ENCODE data around the gene SEMA6C.
A peak's percentile ranks its signal among the peaks of the same experiment; 100 is the strongest.

SEMA6C gene

DNA sequence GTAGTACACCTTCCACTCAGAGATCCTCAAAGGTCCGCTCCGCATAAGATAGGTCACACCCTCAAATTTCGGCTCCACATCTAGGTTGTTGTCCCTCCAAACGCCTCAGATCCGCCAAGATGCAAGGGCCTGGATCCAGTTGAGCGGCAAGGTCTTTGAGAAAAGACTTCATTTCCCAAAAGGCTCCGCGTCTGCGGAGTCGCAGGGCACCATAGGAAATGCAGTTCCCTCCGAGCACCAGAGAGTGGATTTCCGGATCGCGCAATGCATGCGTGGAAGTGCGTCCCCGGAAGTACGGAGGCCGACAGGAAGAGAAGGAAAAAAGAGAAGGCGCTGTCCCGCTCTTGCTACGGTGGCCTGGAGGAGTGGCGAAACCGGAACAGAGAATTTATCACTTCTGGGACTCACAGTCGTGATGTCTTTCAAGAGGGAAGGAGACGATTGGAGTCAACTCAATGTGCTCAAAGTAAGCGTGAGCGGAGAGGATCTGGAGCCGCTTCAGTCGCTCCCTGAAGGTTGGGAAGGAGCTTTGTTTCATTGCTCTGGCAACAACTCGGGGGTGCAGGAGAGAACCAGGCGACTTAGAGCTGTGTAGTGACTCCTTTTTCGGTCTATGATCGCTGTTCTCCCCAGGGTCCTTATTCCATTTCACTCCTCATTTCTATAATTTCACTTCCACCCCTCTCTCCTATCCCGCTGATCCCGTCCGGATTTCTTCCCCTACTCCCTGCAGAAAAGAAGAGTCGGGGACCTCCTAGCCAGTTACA, 19.5 kb upstream of the SEMA6C start, which contains the start of the genes LYSMD1 and SCNM1 (continued):
- TF ChIP-seq, protein P1, sequence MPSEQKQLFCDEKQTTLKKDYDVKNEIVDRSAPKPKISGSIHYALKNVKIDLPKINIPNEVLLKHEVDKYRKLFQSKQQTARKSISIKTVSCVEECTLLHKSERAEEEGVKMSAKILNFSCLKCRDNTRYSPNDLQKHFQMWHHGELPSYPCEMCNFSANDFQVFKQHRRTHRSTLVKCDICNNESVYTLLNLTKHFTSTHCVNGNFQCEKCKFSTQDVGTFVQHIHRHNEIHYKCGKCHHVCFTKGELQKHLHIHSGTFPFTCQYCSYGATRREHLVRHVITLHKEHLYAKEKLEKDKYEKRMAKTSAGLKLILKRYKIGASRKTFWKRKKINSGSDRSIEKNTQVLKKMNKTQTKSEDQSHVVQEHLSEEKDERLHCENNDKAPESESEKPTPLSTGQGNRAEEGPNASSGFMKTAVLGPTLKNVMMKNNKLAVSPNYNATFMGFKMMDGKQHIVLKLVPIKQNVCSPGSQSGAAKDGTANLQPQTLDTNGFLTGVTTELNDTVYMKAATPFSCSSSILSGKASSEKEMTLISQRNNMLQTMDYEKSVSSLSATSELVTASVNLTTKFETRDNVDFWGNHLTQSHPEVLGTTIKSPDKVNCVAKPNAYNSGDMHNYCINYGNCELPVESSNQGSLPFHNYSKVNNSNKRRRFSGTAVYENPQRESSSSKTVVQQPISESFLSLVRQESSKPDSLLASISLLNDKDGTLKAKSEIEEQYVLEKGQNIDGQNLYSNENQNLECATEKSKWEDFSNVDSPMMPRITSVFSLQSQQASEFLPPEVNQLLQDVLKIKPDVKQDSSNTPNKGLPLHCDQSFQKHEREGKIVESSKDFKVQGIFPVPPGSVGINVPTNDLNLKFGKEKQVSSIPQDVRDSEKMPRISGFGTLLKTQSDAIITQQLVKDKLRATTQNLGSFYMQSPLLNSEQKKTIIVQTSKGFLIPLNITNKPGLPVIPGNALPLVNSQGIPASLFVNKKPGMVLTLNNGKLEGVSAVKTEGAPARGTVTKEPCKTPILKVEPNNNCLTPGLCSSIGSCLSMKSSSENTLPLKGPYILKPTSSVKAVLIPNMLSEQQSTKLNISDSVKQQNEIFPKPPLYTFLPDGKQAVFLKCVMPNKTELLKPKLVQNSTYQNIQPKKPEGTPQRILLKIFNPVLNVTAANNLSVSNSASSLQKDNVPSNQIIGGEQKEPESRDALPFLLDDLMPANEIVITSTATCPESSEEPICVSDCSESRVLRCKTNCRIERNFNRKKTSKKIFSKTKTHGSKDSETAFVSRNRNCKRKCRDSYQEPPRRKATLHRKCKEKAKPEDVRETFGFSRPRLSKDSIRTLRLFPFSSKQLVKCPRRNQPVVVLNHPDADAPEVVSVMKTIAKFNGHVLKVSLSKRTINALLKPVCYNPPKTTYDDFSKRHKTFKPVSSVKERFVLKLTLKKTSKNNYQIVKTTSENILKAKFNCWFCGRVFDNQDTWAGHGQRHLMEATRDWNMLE (tag by site-specific recombination; conservative IDR thresholded peaks at IDR 0.05; ENCODE audit: low read depth), result peak; percentile 91
- TF ChIP-seq, protein P2, sequence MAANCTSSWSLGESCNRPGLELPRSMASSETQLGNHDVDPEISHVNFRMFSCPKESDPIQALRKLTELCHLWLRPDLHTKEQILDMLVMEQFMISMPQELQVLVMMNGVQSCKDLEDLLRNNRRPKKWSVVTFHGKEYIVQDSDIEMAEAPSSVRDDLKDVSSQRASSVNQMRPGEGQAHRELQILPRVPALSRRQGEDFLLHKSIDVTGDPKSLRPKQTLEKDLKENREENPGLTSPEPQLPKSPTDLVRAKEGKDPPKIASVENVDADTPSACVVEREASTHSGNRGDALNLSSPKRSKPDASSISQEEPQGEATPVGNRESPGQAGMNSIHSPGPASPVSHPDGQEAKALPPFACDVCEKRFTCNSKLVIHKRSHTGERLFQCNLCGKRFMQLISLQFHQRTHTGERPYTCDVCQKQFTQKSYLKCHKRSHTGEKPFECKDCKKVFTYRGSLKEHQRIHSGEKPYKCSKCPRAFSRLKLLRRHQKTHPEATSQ (tag by site-specific recombination; IDR thresholded peaks at IDR 0.05), result no peak
- TF ChIP-seq SP7 (tag by site-specific recombination; IDR thresholded peaks at IDR 0.05) (0 out of 2 replicates have a peak, but pooled peaks have one; percentile 23), ZNF311 (tag by site-specific recombination; IDR thresholded peaks at IDR 0.05; ENCODE audit: borderline replicate concordance) (no peak), ZNF2 (tag by site-specific recombination; IDR thresholded peaks at IDR 0.05) (peak; percentile 72), ZNF596 (tag by site-specific recombination; IDR thresholded peaks at IDR 0.05) (no peak), ZNF529 (tag by site-specific recombination; IDR thresholded peaks at IDR 0.05; ENCODE audit: insufficient replicate concordance) (no peak), ZNF514 (tag by site-specific recombination; IDR thresholded peaks at IDR 0.05) (no peak), ZNF121 (tag by site-specific recombination; IDR thresholded peaks at IDR 0.05) (no peak), KLF9 (tag by site-specific recombination; IDR thresholded peaks at IDR 0.05; ENCODE audit: low read depth) (no peak), REPIN1 (tag by site-specific recombination; IDR thresholded peaks at IDR 0.05; ENCODE audit: low read depth) (no peak), ZNF660 (tag by site-specific recombination; IDR thresholded peaks at IDR 0.05) (peak; percentile 79), ZBTB8A (tag by site-specific recombination; IDR thresholded peaks at IDR 0.05) (peak; percentile 38), ZFP37 (tag by site-specific recombination; IDR thresholded peaks at IDR 0.05) (0 out of 2 replicates have a peak, but pooled peaks have one; percentile 38), KLF16 (tag by site-specific recombination; IDR thresholded peaks at IDR 0.05) (peak; percentile 21; the same call in 1 of the 2 replicates), HOXC10 (CRISPR knock-in tag; IDR thresholded peaks at IDR 0.05) (no peak), ZNF423 (tag by site-specific recombination; IDR thresholded peaks at IDR 0.05) (no peak), ZNF184 (tag by site-specific recombination; IDR thresholded peaks at IDR 0.05) (no peak), ZBTB21 (tag by site-specific recombination; IDR thresholded peaks at IDR 0.05) (peak; percentile 67; the same call in 1 of the 2 replicates)
- TF ChIP-seq, protein P3, sequence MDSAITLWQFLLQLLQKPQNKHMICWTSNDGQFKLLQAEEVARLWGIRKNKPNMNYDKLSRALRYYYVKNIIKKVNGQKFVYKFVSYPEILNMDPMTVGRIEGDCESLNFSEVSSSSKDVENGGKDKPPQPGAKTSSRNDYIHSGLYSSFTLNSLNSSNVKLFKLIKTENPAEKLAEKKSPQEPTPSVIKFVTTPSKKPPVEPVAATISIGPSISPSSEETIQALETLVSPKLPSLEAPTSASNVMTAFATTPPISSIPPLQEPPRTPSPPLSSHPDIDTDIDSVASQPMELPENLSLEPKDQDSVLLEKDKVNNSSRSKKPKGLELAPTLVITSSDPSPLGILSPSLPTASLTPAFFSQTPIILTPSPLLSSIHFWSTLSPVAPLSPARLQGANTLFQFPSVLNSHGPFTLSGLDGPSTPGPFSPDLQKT (IDR thresholded peaks at IDR 0.05; ENCODE audit: borderline replicate concordance, low read depth, low read length), result peak; percentile 97
- TF ChIP-seq, protein P4, sequence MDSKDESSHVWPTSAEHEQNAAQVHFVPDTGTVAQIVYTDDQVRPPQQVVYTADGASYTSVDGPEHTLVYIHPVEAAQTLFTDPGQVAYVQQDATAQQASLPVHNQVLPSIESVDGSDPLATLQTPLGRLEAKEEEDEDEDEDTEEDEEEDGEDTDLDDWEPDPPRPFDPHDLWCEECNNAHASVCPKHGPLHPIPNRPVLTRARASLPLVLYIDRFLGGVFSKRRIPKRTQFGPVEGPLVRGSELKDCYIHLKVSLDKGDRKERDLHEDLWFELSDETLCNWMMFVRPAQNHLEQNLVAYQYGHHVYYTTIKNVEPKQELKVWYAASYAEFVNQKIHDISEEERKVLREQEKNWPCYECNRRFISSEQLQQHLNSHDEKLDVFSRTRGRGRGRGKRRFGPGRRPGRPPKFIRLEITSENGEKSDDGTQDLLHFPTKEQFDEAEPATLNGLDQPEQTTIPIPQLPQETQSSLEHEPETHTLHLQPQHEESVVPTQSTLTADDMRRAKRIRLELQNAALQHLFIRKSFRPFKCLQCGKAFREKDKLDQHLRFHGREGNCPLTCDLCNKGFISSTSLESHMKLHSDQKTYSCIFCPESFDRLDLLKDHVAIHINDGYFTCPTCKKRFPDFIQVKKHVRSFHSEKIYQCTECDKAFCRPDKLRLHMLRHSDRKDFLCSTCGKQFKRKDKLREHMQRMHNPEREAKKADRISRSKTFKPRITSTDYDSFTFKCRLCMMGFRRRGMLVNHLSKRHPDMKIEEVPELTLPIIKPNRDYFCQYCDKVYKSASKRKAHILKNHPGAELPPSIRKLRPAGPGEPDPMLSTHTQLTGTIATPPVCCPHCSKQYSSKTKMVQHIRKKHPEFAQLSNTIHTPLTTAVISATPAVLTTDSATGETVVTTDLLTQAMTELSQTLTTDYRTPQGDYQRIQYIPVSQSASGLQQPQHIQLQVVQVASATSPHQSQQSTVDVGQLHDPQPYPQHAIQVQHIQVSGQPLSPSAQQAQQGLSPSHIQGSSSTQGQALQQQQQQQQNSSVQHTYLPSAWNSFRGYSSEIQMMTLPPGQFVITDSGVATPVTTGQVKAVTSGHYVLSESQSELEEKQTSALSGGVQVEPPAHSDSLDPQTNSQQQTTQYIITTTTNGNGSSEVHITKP (tag by site-specific recombination; IDR thresholded peaks at IDR 0.05), result no peak; the same call in none of the 2 replicates
- TF ChIP-seq, protein P5, sequence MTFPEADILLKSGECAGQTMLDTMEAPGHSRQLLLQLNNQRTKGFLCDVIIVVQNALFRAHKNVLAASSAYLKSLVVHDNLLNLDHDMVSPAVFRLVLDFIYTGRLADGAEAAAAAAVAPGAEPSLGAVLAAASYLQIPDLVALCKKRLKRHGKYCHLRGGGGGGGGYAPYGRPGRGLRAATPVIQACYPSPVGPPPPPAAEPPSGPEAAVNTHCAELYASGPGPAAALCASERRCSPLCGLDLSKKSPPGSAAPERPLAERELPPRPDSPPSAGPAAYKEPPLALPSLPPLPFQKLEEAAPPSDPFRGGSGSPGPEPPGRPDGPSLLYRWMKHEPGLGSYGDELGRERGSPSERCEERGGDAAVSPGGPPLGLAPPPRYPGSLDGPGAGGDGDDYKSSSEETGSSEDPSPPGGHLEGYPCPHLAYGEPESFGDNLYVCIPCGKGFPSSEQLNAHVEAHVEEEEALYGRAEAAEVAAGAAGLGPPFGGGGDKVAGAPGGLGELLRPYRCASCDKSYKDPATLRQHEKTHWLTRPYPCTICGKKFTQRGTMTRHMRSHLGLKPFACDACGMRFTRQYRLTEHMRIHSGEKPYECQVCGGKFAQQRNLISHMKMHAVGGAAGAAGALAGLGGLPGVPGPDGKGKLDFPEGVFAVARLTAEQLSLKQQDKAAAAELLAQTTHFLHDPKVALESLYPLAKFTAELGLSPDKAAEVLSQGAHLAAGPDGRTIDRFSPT (tag by site-specific recombination; IDR thresholded peaks at IDR 0.05), result no peak
- TF ChIP-seq, protein P6, sequence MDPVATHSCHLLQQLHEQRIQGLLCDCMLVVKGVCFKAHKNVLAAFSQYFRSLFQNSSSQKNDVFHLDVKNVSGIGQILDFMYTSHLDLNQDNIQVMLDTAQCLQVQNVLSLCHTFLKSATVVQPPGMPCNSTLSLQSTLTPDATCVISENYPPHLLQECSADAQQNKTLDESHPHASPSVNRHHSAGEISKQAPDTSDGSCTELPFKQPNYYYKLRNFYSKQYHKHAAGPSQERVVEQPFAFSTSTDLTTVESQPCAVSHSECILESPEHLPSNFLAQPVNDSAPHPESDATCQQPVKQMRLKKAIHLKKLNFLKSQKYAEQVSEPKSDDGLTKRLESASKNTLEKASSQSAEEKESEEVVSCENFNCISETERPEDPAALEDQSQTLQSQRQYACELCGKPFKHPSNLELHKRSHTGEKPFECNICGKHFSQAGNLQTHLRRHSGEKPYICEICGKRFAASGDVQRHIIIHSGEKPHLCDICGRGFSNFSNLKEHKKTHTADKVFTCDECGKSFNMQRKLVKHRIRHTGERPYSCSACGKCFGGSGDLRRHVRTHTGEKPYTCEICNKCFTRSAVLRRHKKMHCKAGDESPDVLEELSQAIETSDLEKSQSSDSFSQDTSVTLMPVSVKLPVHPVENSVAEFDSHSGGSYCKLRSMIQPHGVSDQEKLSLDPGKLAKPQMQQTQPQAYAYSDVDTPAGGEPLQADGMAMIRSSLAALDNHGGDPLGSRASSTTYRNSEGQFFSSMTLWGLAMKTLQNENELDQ (tag by site-specific recombination; IDR thresholded peaks at IDR 0.05; ENCODE audit: low read depth), result no peak
